GM19397 (cell line): ENCODE results near the gene UQCR11.

Experiments
- ATAC-seq: cut with Tn5 transposase; IDR thresholded peaks from one replicate; pipeline ENCODE4 v1.9.1; 2021; ENCODE audit warnings: mild to moderate bottlenecking, moderate library complexity; ENCODE audit not compliant: unreplicated experiment

Gene UQCR11

DNA sequence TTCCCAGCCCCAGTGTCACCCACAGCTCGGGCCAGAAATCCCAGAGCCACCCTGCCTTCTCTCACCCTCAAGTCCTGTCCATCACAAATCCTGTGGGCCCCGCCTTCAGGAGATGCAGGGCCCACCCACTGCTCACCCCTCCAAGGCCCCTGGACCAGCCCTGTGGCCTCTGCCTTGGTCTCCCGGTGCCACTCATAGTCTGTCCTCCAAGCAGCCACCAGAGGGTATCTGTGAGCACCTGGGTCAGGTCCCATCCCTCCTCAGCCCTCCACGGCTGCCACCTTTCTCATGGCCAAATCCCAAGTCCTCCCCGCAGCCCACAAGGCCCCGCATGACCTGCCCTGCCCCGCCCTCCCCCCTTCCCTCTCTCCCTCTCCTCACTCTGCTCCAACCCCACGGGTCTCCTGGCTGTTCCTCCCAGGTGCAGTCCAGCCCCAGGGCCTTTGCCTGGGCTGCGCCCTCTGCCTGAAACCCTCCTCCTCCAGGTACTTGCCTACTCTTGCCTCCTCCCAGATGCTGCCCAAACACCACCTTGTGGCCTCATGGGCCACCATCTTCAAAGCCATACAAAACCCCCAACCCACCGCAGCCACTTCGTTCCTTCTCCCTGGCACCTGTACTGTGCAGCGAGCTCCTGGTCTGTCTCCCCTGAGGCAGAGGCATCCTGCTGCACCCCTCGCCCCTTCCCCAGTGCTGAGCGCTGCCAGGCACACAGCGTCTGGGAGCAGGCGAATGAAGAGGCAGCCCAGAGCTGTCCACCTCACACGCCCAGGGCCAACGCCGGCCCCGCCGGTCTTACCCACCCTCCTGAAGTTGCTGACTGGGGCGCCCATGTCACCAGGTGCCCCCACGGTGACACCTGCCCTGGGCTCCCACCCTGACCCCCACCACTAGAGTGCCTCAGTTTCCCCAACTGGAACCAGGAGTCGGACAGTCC lies 13.2 kb upstream of the UQCR11 start:
- ATAC-seq: no peak

DNA sequence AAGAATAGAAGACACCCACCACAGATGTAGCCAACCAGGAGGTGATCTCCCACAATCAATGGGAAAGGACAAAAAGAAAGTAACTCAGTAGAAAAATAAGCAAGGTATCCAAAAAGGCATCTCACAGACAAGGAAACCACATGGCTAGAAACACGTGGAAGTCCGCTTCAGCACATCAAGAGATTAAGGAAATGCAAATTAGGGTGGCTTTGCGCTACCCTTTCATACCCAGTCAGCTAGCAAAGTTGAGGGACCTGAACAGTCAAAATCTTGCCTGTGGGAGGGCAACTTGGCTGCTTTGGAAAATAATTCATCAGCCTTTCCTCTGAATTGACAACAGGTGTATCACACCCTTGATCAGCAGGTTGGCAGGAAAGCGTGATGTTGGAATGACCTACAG lies 11.6 kb upstream of the UQCR11 start:
- ATAC-seq: no peak

DNA sequence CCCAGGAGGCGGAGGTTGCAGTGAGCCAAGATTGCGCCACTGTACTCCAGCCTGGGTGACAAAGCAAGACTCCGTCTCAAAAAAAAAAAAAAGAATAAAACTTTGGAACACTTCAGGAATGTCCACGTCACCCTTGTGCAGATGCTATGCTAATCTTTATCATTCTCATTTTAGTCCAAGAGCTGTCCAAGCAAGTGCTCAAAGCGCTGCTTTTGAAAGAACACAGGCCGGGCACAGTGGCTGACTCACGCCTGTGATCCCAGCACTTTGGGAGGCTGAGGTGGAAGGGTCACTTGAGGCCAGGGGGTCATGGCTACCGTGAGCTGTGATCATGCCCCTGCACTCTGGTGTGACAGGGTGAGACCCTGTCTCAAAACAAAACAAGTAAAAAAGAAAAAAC lies 11.1 kb upstream of the UQCR11 start:
- ATAC-seq: no peak

DNA sequence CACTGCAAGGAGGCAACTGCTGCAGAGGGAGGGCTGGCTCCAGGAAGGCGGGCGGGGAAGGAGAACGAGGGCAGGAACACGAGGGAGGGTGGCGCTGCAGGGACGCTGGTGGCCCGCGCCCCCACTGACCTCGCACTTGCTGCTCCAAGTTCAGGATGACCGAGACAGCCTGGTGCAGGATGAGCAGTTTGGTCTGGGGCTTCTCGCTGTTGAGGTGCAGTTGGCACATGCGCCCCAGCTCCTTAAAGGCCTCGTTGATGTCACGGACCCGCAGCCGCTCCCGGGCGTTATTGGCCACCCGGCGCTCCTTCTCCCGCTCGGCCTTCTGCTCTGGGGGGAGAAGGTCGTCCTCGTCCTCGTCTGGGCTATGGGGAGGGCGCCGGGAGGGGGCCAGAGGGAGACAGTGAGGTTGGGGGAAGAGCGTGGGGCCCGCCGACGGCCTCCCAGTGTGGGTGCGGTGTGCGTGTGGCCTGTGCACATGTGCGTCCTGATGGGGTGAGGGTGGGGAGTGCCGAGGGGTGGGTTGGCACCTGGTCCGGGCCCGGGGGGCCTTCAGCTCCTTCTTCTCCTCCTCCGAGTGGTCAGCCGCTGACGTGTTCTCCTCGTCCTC lies 10.0 kb upstream of the UQCR11 start:
- no peak for ATAC-seq

DNA sequence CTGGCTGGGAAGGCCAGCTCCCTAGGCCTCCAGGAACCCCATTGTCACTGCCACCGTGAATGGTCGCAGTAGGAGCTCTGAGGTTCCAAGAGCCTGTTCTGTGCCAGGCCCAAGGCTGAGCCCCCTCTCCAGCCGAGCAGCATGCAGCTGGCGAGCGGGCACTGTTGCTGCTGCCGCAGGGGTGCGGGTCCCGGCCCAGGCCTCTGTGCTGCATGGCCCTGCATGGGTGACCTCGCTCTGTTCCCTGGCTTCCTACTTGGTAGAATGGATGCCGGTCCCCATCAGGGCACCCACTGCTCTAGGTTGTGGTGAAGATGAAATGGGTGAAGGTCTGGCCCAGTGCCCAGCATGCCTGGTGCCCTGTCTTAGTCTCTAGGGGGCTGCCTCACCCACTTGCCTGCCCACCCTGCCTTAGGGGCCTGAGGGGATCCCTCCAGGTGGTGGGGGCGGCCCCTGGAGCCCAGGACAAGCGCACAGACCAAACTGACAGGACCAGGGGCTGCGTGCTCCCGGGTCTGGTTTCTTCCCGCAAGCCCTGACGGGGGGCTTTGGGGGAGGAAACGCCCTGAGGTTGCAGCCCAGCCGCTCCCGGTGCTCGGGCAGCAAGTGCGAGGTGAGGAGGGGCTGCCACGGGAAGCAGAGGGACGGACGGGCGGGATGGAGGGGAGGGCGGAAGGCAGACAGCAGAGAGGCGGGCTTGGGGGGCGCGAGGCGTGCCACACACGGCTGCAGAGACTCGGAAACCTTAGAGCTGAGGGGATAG lies 8.7 kb upstream of the UQCR11 start:
- no peak for ATAC-seq

DNA sequence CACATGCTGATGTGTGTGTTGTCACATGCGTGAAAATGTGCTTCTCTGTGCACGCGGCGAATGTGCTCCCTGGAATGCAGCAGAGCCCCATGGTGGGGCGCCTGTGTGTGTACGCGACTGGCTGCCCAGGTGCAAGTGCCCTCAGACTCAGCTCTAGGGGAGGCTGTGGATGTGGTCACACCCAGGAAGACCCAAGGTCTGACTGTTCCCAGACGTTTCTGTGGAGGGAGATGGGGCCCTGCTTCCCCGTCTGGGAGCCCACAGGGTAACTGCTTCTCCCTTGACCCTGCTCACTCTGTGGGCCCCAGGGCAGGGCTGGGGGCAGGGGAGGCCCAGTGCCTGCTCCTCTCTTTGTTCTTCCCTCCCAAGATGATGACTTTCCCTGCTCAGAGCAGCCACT lies 7.9 kb upstream of the UQCR11 start:
- ATAC-seq: no peak

DNA sequence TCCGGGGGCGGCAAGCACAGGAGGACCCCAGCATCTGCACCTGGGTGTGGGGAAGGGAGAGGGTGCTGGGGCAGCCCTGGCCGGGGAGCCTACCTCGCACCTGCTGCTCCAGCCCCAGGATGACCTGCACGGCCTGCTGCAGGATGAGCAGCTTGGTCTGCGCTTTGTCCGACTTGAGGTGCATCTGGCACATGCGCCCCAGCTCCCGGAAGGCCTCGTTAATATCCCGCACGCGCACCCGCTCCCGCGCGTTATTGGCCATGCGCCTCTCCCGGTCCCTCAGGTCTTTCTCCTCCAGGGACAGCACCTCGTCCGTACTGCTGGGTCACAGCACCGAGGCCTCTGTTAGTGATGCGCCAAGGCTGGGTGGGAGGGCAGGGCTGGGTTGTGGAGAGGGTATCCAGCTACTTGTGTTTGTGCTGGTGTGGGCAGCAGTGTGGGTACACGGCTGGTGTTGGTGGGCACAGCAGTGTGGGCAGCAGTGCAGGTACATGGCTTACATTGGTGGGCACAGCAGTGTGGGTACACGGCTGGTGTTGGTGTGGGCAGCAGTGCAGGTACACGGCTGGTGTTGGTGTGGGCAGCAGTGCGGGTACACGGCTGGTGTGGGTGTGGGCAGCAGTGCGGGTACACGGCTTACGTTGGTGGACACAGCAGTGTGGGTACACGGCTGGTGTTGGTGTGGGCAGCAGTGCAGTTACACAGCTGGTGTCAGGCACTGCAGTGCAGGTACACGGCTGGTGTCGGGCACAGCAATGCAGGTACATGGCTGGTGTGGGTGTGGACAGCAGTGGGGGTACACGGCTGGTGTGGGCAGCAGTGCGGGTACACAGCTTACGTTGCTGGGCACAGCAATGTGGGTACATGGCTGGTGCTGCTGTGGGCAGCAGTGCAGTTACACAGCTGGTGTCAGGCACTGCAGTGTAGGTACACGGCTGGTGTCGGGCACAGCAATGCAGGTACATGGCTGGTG lies 7.1 kb upstream of the UQCR11 start:
- no peak for ATAC-seq

DNA sequence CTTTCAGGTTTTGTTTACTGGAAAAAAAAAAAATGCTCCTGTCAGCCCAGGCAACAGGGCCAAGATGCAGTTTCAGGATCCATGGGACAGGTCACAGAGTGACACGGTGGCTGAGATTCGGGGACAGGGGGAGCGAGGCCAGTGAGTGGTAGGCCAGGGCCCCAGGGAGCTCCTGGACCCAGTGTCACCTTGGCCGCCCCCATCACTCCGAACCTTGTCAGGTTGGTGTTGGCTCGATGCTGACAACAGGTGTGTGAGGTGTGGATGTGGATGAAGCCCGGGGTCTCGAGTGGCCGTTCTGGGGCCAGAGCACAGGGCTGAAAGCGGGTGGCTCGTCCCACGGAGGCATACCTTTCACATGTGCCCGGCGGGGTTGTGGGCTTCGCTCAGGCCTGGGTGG lies 6.1 kb upstream of the UQCR11 start:
- no peak for ATAC-seq

DNA sequence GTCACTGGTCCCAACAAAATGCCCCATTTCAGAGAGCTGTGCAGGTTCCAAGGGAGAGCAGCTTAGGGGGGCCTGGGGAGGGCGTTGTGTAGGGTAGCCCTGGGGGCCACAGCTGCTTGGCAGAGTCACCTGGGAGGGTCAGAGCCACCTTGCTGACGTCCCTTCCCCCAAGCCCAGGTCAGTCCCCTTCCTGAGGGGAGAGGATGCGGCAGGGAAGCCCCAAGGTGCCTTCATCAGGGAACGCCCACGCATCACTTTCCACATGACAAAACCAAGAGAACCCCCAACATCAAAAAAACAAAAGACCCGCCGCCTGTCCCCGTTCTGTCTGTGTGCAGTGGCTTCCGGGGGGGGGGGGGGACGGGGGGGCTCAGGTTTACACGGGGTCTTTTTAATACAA lies 5.3 kb upstream of the UQCR11 start:
- no peak for ATAC-seq

DNA sequence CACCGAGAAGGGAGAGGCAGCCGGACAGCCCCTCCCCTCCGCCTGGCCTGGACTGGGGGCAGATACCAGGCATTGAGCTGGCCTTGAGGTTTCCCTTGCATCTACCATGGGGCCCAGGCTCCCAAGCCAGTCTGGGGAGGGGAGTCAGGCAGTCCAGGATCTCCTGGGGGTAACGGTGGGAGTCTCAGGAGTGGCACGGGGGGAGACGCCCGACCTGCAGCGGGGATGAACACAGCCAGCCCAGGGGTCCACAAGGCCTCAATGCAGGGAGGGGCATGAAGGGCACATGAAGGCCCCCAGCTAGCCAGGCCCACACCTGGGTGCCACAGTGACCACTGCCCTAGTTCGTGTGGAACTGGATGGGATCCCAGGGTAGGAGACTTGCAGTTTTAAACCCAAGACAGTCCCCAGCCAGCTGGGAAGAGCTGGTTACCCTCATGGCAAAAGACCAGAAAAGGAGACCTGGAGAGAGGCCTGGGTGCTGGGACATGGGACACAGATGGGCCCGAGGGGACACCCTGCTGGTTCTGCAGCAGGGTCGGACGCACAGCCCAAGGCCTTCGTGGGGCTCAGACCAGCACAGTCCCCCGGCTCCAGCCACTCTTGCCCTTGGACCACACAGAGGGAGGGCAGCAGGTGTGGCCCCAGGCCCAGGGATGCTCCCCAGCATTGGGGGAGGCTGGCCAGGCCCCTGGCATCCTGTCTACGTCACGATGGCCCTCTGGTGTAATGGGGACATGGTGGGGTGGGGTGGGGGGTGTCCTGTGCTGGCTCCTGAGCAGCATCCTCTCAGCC lies 4.6 kb upstream of the UQCR11 start:
- ATAC-seq: no peak

DNA sequence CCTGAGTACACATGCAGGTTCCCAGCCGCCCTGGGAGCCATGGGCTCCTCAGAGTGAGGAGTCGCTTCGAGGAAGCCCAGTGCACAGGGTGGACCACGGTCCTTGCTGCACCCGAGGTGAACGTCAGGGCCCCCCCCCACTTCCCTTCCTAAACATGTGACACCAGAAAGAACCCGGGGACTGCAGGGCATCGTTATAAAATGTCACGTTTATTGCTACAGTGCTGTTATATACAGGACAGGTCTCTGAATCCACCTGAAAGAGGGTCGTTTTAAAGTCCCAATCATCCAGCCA lies 3.8 kb upstream of the UQCR11 start:
- ATAC-seq: no peak

DNA sequence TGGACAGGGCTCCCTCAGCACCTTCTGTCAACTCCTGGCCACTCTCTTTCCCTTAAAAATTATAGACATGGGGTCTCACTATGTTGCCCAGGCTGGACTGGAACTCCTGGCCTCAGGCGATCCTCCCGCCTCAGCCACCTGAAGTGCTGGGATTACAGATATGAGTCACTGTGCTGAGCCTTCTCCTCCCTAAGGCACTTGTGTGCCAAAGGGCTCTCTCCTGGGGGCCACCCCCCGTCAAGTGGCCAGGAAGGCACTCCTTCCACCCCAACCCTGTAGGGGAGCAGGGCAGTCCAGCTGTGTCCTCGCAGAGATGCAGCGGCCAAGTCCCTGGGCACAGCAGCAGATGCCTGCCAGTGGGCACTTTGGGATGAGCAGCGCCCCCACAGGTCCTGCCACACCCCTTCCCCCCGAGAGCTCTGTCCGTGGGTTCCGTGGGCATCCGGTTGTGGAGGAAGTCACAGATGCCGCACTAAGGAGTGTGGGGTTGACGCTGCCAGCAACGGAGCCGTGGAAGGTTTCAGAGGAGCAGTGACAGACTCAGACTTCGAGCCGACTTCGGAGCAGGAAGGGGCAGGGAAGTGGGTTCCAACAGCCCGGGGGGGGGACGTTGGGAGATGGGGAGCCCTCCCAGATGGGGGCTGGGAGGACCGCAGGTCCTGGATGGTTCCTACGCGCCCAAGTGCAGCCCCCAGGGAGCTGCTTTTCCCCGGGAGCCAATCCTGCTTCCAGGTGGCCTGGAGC lies 3.3 kb upstream of the UQCR11 start:
- no peak for ATAC-seq

DNA sequence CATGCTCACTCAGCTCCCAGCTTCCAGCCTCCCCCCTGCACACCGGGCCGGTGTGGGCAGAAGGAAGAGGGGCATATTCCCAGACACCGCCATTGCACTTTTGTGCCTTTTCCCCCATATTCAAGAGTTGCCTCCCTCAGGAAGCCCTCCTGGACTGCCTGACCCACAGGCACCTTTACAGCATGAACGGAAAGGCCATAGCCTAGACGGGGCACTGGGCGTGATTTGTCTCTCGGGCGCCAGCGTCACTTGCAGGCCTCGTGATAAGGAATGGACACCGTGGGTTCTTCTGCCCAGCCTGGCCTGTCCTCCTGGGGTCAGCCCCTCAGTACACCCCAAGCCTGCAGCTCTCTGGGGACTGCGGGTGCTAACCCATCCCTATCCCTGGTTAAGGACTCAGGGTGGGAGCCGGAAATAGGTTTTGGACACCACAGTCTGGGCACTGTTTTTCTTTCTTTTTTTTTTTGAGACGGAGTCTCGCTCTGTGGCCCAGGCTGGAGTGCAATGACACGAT lies 933 bp upstream of the UQCR11 start:
- ATAC-seq: no peak

DNA sequence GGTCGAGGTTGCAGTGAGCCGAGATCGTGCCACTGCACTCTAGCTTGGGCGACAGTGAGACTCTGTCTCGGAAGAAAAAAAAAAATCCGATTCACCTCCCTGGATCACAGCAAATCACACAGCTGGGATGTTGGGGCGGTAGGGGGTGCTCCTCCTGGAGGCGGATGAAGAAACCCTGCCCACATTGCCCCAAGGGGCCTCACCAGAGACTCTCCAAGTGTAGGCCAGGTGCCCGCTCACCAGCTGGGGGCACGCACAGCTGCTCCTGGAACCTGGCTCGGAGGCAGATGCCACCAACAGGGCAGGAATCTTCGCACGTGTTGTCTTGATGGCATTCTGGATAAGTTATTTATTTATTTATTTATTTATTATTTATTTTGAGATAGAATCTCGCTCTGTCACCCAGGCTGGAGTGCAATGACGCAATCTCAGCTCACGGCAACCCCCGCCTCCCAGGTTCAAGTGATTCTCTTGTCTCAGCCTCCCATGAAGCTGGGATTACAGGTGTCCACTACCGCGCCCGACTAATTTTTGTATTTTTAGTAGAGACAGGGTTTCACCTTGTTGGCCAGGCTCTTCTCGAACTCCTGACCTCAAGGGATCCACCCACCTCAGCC lies 3.1 kb downstream of the UQCR11 start:
- ATAC-seq: no peak

DNA sequence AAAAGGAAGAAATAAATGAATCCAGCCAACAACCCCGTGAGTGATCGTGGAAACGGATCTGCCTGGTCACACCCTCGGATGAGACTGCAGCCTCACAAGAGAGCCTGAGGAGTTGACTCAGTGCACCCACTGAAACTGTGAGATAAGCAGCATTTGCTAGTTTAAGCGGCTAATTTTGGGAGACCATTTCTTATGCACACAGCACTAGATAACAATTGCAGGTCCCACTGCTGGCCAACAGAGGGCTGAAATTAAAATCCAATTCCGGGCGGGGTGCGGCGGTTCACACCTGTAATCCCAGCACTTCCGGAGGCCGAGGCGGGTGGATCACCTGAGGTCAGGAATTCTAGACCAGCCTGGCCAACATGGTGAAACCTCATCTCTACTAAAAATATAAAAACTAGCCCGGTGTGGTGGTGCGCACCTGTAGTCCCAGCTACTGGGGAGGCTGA lies 3.6 kb downstream of the UQCR11 start:
- ATAC-seq: no peak

DNA sequence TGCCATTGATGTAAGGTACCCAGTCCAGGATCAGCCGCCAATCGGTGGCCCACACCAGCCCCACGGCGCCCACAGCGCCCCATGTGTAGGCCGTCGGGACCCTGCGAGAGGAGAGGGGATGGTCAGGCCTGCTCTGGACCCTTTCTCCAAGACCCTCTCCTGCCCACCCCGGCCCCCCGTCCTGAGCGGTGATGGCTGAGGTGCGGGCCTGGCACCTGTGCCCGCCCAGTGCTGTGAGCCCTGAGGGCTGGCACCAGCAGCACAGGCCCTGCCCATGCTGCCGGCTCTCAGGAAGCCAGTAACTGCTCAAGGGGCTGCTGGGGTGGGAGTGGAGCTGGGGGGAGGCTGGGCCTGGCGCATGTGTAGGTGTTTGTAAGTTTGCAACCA lies 5.8 kb downstream of the UQCR11 start:
- no peak for ATAC-seq

DNA sequence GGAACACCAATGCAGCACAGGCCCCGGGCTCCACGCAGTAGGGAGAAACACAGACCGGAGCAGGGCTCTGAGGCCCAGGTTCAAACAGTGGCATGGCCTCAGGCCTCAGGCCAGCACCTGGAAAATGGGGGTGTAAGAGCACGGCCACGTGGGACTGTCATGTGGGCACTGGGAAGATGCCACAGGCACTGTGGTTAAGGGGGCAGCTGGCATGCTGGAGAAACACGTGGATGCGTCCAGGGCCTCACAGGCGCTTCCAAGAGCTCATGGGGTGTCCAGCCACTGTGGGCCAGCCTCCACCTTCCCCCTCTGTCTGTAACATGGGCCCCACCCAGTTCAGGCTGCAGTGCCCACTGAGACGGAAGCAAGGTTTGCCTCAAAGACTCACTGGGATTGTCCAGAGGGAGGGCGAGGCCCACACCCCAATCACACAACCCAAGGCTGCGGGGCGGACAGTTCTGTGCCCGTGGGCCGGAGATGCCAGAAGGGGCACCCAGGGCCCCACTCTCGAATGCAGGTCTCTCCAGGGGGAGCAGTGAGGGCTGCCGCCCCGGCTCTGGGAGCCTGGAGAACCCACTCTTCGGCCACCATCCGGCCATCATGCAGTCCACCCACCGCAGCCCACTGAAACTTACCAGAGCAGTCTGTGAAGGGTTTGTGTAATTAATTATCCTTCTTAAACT lies 6.3 kb downstream of the UQCR11 start:
- no peak for ATAC-seq

DNA sequence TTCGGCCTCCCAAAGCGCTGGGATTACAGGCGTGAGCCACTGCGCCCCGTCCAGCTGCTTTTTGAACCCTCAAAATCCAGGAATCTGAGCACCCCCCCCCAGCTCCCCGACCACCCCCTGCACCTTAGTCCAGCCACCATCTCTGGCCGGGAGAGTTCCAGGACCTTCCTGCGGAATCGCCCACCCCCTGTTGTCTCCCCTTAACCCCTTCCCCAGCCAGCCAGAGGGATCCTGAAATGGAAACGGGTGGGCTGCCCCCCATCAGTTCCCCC lies 11.8 kb downstream of the UQCR11 start:
- no peak for ATAC-seq
